ENCODE measurements around the gene USF2.

DNA sequence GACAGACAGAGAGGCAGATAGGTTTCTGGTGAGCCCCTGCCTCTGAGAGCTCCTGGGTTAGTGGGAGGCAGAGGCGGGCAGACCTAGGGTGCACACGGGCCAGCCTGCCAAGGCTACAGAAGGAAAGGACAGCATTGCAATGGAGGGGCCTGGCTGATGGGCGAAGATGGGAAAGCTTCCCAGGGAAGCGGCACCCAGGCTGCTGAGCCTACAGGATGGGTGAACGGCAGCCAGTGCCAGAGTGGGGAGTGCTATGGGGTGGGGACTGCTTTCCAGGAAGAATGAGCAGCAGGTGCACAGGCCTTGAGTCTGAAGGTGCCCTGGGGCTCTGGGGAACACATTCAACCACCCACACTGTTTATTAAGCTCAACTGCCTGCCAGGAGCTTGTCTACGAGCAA, 22.5 kb downstream of the USF2 start:
- TF ChIP-seq MXI1 (conservative IDR thresholded peaks at IDR 0.05; ENCODE audit: poor library complexity, severe bottlenecking) (no peak), EP300 (conservative IDR thresholded peaks at IDR 0.05; ENCODE audit: poor library complexity, severe bottlenecking) (no peak), RAD21 (conservative IDR thresholded peaks at IDR 0.05) (no peak), POLR2AphosphoS5 (IDR thresholded peaks at IDR 0.05) (no peak), EZH2 (IDR thresholded peaks at IDR 0.05; ENCODE audit: borderline replicate concordance, insufficient read depth, low read length, poor library complexity, severe bottlenecking) (no peak)
- TF ChIP-seq, protein P1, sequence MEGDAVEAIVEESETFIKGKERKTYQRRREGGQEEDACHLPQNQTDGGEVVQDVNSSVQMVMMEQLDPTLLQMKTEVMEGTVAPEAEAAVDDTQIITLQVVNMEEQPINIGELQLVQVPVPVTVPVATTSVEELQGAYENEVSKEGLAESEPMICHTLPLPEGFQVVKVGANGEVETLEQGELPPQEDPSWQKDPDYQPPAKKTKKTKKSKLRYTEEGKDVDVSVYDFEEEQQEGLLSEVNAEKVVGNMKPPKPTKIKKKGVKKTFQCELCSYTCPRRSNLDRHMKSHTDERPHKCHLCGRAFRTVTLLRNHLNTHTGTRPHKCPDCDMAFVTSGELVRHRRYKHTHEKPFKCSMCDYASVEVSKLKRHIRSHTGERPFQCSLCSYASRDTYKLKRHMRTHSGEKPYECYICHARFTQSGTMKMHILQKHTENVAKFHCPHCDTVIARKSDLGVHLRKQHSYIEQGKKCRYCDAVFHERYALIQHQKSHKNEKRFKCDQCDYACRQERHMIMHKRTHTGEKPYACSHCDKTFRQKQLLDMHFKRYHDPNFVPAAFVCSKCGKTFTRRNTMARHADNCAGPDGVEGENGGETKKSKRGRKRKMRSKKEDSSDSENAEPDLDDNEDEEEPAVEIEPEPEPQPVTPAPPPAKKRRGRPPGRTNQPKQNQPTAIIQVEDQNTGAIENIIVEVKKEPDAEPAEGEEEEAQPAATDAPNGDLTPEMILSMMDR (IDR thresholded peaks at IDR 0.05; ENCODE audit: poor library complexity, severe bottlenecking): no peak

All from neural cell (in vitro differentiated cells).